Skeletal muscle tissue (tissue), 4 donors: ENCODE data around the gene SOX18. TPM values are rescaled to one million over a fixed set of nuclear protein-coding genes. Genes with fewer than 3 reads are reported as not detected.
A peak's percentile ranks its signal among the peaks of the same experiment; 100 is the strongest.
"Not testable (repeated sequence)": the region's sequence is repeated elsewhere in the genome, so short reads cannot be mapped to it uniquely, and the experiment has no call there.

Experiments used
- H3K27ac ChIP-seq: one replicate; pipeline ENCODE4 v1.7.0; 2013; ENCODE audit warnings: mild to moderate bottlenecking, low read depth, low read length, inconsistent platforms
- H3K27me3 ChIP-seq, 3 donors: one replicate each; pipeline ENCODE4 v1.7.0; 2013; ENCODE audit warnings: low read length in 3 of 3; ENCODE audit not compliant: control insufficient read depth in 3 of 3, insufficient read depth in 3 of 3
- H3K36me3 ChIP-seq, 3 donors: one replicate each; pipeline ENCODE4 v1.7.0; 2013; ENCODE audit warnings: low read length in 3 of 3; ENCODE audit not compliant: control insufficient read depth in 3 of 3, insufficient read depth in 3 of 3
- H3K4me1 ChIP-seq, 3 donors: one replicate each; pipeline ENCODE4 v1.7.0; 2013; ENCODE audit warnings: low read length in 3 of 3, mild to moderate bottlenecking in 3 of 3; ENCODE audit not compliant: control insufficient read depth in 3 of 3, insufficient read depth in 3 of 3
- H3K4me3 ChIP-seq, 3 donors: one replicate each; pipeline ENCODE4 v1.7.0; 2013; ENCODE audit warnings: low read length in 3 of 3
- H3K9ac ChIP-seq, 3 donors: one replicate each; pipeline ENCODE4 v1.7.0; 2013; ENCODE audit warnings: low read length in 3 of 3, mild to moderate bottlenecking in 3 of 3, moderate library complexity in 2 of 3, low read depth in 1 of 3
- H3K9me3 ChIP-seq, 3 donors: one replicate each; pipeline ENCODE4 v1.7.0; 2013; ENCODE audit warnings: low read length in 3 of 3; ENCODE audit not compliant: control insufficient read depth in 3 of 3
- total RNA-seq: library from RNA; depleted of rRNA; stranded (reverse); fragments of >200 nt; gene quantifications from one replicate; pipeline ENCODE4 v1.2.3, GENCODE V29; 2014
- donor health status: Osteomylitis.

Gene SOX18
- total RNA-seq, 1 donor from 2014 or later: 3.7 TPM

DNA sequence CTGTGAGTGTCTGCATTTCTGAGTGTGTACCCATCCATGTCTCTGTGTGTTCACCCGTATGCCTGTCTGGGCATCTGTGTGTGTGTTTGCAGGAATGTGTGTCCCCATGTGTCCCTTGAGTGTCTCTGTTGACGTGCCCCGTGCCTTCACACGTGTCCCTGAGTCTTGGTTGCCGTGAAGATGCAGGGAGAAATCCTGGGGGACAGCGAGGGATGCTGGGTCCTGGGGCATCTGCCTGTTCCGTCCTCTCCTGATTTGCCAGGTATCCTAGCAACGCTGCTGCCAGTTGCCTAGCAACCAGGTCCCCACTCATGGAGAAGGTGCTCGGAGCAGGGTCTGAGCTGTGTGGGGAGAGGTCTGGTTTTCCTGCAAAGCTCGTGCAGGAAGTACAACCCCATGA is 40.7 kb upstream of the SOX18 start:
- Histone ChIP-seq H3K4me3 (no peak overlapping the region), H3K9me3 (peaks cover 0 to 4% (median 0%) of the 10 kb centered on the region in 3 donors), H3K4me1 (no peaks in the 10 kb centered on the region), H3K27me3 (peaks cover 21 to 52% (median 31%) of the 10 kb centered on the region in 3 donors), H3K9ac (no peak overlapping the region), H3K27ac (no peak overlapping the region), H3K36me3 (no peaks in the 10 kb centered on the region)

DNA sequence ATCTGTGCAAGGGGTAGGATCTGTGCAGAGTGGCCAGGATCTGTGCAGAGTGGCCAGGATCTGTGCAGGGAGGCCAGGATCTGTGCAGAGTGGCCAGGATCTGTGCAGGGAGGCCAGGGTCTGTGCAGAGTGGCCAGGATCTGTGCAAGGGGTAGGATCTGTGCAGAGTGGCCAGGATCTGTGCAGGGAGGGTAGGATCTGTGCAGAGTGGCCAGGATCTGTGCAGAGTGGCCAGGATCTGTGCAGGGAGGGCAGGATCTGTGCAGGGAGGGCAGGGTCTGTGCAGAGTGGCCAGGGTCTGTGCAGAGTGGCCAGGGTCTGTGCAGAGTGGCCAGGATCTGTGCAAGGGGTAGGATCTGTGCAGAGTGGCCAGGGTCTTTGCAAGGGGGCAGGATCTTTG is 39.1 kb upstream of the SOX18 start:
- not testable (repeated sequence) for H3K27ac ChIP-seq, H3K36me3 ChIP-seq, H3K4me3 ChIP-seq, H3K9ac ChIP-seq, H3K4me1 ChIP-seq, H3K9me3 ChIP-seq
- H3K27me3 ChIP-seq: peaks cover 33 to 67% (median 46%) of the 10 kb centered on the region in 3 donors

DNA sequence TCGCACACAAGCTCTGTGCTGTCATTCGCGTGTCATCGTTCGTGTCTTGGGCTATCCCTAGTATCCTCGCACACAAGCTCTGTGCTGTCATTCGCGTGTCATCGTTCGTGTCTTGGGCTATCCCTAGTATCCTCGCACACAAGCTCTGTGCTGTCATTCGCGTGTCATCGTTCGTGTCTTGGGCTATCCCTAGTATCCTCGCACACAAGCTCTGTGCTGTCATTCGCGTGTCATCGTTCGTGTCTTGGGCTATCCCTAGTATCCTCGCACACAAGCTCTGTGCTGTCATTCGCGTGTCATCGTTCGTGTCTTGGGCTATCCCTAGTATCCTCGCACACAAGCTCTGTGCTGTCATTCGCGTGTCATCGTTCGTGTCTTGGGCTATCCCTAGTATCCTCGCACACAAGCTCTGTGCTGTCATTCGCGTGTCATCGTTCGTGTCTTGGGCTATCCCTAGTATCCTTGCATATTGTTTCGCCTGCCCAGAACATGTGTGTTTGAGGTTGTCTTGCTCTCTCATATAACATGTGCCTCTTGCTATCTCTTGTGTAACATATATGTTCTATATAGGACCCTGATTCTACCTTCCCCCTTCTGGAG is 37.9 kb upstream of the SOX18 start:
- H3K36me3 ChIP-seq: not testable (repeated sequence)

DNA sequence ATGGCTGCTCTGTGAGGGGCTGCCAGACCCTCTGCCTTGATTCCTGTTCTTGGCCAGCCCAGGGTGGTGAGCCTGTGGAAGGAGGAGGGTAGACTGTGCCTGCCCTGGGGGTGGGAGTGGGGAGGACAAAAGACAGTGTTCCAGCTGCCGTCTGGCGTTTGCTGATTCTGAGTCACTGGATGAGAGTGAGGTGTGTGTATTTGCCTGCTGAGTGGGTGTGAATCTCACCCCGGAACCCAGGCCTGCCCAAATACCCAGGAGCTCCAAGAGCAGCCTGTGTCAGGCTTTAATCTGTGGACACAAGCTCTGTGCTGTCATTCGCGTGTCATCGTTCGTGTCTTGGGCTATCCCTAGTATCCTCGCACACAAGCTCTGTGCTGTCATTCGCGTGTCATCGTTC is 37.4 kb upstream of the SOX18 start:
- H3K9me3 ChIP-seq: peaks cover 0 to 4% (median 0%) of the 10 kb centered on the region in 3 donors
- no peak overlapping the region for H3K27ac ChIP-seq
- H3K4me1 ChIP-seq: peaks cover 7 to 13% (median 13%) of the 10 kb centered on the region in 3 donors
- no peaks in the 10 kb centered on the region for H3K36me3 ChIP-seq
- no peak overlapping the region for H3K4me3 ChIP-seq
- peaks cover 41 to 63% (median 52%) of the 10 kb centered on the region in 3 donors for H3K27me3 ChIP-seq
- no peak overlapping the region for H3K9ac ChIP-seq

More for the DNA sequence above, 37.9 kb upstream of the SOX18 start:
- not testable (repeated sequence) for H3K27ac ChIP-seq, H3K4me3 ChIP-seq, H3K9ac ChIP-seq, H3K9me3 ChIP-seq
- H3K4me1 ChIP-seq: peaks cover 7 to 13% (median 13%) of the 10 kb centered on the region in 3 donors
- H3K27me3 ChIP-seq: peaks cover 40 to 65% (median 52%) of the 10 kb centered on the region in 3 donors

DNA sequence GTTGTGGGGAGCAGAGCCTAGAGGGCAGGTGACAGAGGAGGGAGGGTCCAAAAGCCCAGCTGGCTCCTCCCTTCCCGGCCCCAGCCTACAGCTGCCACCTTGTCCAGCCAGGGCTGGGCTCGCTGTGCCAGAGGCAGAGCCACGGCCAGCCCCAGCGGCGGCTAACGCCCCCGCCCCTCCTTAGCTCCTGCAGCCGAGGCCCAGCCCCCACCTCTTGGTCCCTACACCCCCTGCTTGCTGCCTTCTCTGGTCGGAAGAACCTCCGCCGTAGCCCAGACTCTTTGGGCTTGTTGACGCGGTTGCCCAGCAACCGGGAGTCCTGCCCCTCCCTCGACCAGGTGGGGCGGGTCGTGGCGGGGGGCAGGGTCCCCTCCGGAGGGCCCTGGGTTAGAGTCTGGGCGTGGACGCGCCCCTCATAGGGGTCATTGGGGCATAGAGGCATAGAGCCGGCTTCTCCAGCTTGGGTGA is 35.3 kb upstream of the SOX18 start:
- Histone ChIP-seq H3K9me3 (peaks cover 0 to 4% (median 0%) of the 10 kb centered on the region in 3 donors), H3K9ac (no peak overlapping the region), H3K36me3 (no peaks in the 10 kb centered on the region), H3K4me1 (peaks cover 7 to 18% (median 15%) of the 10 kb centered on the region in 3 donors), H3K27ac (no peak overlapping the region), H3K27me3 (peaks cover 38 to 56% (median 45%) of the 10 kb centered on the region in 3 donors), H3K4me3 (no peak overlapping the region)

DNA sequence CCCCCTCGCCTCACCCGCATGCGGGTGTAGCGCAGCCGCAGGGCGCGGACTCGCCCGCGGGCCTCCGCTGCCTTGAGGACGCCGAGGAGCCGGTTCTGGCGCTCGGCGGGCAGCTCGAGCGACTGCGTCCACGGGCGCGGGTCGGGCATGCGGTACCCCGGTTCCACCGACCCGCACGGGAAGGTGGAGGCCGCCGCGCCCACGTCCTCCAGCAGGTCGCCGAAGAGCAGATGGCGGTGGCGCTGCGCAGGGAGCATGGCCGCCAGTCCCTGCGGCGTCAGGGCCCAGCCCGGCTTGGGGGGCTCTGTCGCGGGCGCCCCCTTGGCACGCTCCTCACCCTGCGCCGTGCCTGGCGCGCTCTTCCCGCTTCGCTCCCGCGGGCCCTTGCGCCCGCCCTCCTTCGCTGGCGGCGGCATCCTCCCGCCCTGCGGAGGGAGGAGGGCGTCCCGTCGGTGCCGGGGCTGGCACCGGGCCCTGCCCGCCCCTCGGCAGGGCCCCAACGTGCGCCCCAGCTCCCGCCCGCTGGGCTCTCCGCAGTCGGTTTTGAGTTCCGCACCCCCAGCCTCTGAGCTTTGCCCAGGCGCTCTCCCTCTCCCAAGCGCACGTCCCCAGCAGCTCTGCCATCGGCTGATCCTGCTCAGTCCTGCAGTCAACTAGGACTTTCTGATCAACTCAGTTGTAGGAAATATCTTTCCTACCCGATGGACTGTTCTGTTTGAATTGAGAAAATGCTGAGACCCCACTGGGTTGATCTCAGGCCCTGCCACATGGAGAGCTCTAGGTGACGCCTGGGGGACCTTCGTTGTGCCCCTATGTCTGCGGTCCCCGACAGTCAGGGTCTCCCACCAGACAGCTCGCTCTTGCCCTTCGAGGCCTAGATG is 34.6 kb upstream of the SOX18 start, which contains the start of gene LKAAEAR1:
Gene LKAAEAR1 (minus strand): TSS at position 595 of the 881 bp plus-strand sequence. CDS start 179 bp downstream, at position 416.
- peak within 1 kb of the TSS in 1 of 3 donors; percentile 45 for H3K9ac ChIP-seq
- H3K27ac ChIP-seq: no peak within 1 kb of the TSS
- H3K4me3 ChIP-seq: peak within 1 kb of the TSS in 2 of 3 donors; percentile 49 to 61
- peaks cover 0 to 4% (median 0%) of the 10 kb centered on the region in 3 donors for H3K9me3 ChIP-seq
- H3K27me3 ChIP-seq: peaks cover 38 to 51% (median 44%) of the 10 kb centered on the region in 3 donors
- H3K36me3 ChIP-seq: no peaks in the 10 kb centered on the region
- peaks cover 9 to 20% (median 19%) of the 10 kb centered on the region in 3 donors for H3K4me1 ChIP-seq

DNA sequence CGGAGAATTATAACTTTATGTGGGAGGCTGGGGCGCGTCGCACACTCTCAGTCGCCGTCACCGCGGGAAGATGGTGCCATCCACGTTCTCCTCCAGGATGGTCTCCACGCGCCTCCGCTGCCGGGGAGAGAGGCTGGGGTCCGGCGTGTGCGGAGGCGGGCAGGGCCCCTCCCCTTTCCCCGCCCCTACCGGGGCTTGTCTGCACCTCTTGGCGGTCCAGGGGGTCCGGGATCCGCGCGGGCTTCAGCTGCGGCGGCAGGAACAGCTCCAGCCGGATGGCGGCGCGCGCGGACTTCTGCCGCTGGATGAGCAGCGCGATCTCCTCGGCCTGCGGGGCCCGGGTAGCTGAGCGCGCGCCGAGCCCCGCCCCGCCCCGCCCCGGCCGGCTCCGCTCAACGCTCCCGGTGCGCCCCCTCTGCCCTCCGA is 34.0 kb upstream of the SOX18 start:
- peaks cover 16 to 26% (median 26%) of the 10 kb centered on the region in 3 donors for H3K4me1 ChIP-seq

DNA sequence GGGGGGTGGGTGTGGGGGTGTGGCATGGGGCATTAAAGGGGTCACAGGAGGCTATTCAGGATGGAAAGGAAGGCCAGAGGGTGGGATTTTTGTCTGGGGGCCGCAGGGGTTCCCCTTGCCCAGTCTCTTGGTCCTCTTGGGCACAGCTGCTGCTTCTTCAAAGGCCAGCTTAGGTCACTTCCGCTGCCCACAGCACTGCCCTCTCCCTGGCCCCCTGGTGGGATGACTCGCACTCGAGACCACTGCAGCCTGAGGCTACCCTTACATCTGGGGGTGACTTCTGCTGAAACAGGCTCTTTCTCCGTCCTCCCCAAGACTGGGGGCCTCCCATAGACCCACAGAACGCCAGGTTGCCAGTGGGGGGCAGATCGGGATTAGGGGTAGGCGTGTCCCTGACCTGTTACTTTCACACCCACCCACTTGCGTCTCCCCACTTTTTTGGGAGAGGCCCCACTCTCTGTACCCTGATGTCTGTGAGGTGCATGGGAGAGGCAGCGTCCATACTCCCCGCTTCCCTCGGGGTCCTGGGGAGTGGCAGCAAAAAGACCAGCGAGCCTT is 33.5 kb upstream of the SOX18 start:
- Histone ChIP-seq H3K36me3 (no peaks in the 10 kb centered on the region), H3K27me3 (peaks cover 35 to 46% (median 40%) of the 10 kb centered on the region in 3 donors), H3K9me3 (peaks cover 0 to 4% (median 0%) of the 10 kb centered on the region in 3 donors), H3K4me3 (peak overlapping the region in 2 of 3 donors; percentile 49), H3K4me1 (peaks cover 18 to 31% (median 30%) of the 10 kb centered on the region in 3 donors), H3K9ac (no peak overlapping the region), H3K27ac (no peak overlapping the region)

More for the DNA sequence above, 34.0 kb upstream of the SOX18 start:
- peak overlapping the region in 1 of 3 donors; percentile 45 for H3K9ac ChIP-seq
- peaks cover 40 to 51% (median 40%) of the 10 kb centered on the region in 3 donors for H3K27me3 ChIP-seq
- H3K9me3 ChIP-seq: peaks cover 0 to 4% (median 0%) of the 10 kb centered on the region in 3 donors
- no peak overlapping the region for H3K27ac ChIP-seq
- no peaks in the 10 kb centered on the region for H3K36me3 ChIP-seq
- H3K4me3 ChIP-seq: peak overlapping the region in 2 of 3 donors; percentile 49 to 61

DNA sequence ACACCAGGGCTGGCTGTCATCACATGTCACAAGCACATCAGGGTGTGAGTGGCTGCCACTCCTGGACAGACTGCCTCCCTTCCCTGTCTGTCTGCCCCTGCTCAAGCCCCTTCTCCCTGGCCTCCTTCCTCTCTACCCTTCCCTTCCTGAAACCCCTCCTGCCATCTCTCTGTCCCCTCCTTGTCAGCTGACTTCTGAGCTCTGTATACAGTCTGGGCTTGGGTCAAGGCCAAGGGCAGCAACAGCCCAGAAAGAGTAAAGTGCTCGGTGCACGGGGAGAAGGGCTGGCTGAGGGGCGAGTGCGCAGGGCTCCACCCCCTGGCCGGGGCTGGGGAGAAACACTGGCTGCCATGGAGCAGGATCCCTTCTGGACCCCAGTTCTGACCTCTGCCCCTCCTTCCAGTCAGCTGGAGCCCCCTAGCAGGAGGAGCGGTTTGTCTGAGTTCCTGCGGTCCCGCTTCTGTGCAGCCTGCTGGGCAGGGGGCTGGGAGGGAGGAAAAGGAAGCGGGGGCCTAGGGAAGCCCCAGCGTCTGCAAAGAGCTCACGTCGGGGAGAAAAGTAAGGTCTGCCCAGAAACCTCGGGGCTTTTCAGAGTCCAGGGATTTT is 32.8 kb upstream of the SOX18 start:
- H3K27me3 ChIP-seq: peaks cover 31 to 42% (median 36%) of the 10 kb centered on the region in 3 donors
- peaks cover 18 to 36% (median 32%) of the 10 kb centered on the region in 3 donors for H3K4me1 ChIP-seq

More for the DNA sequence above, 32.8 kb upstream of the SOX18 start:
- Histone ChIP-seq H3K27ac (no peak overlapping the region), H3K9ac (no peak overlapping the region), H3K36me3 (no peaks in the 10 kb centered on the region), H3K4me3 (no peak overlapping the region), H3K9me3 (no peaks in the 10 kb centered on the region)
